ENCODE results near the gene STUB1. TPM values are rescaled to one million over a fixed set of nuclear protein-coding genes. Genes with fewer than 3 reads are reported as not detected.

Gene STUB1
- total RNA-seq, 1 experiment from 2014 or later: 111 TPM

DNA sequence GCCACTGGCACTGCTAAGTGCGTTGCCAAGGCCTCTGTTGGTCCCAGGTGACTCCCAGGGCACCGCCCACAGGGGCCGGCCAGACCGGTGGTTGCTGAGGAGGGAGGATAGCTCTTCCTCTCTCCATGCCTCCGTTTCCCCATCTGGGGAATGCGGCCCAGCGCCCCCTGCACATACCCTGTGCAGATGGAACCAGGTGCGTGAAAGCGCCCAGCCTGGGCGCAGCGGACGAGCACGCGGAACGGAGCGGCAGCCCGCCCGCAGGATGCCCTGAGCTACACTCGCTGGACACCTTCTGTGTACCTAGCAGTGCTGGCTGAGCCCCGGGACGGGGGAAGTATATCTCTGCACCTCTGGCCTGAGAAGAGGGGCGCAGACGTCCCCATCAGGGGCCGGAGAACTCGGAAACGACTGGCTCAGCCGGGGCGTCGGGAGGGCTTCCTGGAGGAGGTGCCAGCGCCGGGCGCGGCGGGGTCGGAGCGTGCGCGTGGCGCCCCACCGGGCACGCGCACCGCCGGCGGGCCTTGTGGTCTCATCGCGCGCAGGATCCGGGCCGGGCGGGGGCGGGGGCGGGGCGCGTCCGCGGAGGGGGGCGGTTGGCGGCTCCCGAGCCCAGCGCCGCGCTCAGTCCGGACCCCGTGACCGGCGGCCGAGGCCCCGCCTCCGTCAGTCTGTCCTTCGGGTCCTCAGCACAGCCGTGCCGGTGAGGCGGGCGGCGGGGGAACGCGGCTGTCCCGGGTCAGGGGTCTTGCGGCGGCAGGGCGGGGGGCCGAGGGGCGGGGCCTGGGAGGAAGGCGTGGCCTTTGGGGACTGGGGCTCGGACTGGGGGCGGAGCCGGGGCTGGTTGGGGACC lies 46.5 kb downstream of the STUB1 start, which contains the start of the genes CCDC78 and HAGHL:
CCDC78 (minus strand) TSS at position 6 of the 853 bp plus-strand sequence. CDS start 76 bp downstream, outside the sequence.
HAGHL (plus strand) TSS at position 669 of the 853 bp plus-strand sequence. CDS start 404 bp downstream, outside the sequence.
- intact Hi-C loops (cut with micrococcal nuclease): no loop called here
- H3K4me2 ChIP-seq (ENCODE audit: low read length): peak within 1 kb of the TSS; percentile 99
- H3K9me3 ChIP-seq (ENCODE audit: control insufficient read depth in 1 of 2, insufficient read depth in 1 of 2, low read depth in 1 of 2, low read length in 2 of 2): no peaks in the 10 kb centered on the region
- no peaks in the 10 kb centered on the region for H3K36me3 ChIP-seq (ENCODE audit: control insufficient read depth in 1 of 2, insufficient read depth in 2 of 2, low read length in 2 of 2)
- no peaks in the 10 kb centered on the region for H4K20me1 ChIP-seq (ENCODE audit: insufficient read depth)
- BruUV-seq (replicated peaks): TSS peak; percentile 19
- H3K4me3 ChIP-seq (replicated peaks in 1 of 2; ENCODE audit: low read depth in 1 of 2, low read length in 2 of 2): peak within 1 kb of the TSS; percentile 80 to 89
- H3K27me3 ChIP-seq (ENCODE audit: insufficient read depth, low read length): no peaks in the 10 kb centered on the region
- H3K27ac ChIP-seq (ENCODE audit: low read depth, low read length): peak within 1 kb of the TSS; percentile 96
- CTCF ChIA-PET: interaction anchor here (0.7 to 2.6 kb wide), 2 partner anchors 11 to 14 kb away, joined by 3 to 11 read pairs; no protein-coding TSS in a partner anchor
- TF ChIP-seq POLR2A (IDR thresholded peaks at IDR 0.05; ENCODE audit: borderline replicate concordance, extremely low read depth, insufficient read depth, insufficient read length): peak; percentile 47
- peak; percentile 60 for TF ChIP-seq POLR2AphosphoS5 (IDR thresholded peaks at IDR 0.05; ENCODE audit: low read depth, low read length)
- no peak for TF ChIP-seq SP1 (IDR thresholded peaks at IDR 0.05; ENCODE audit: low read depth)
- RAD21 ChIA-PET (ENCODE audit: low non-redundant PET in 1 of 2, low total read pairs in 2 of 2, uncharacterized antibody in 2 of 2, unreplicated experiment in 2 of 2): no interaction called here
- no peaks in the 10 kb centered on the region for H3K9me2 ChIP-seq (ENCODE audit: insufficient read depth)
- DNase-seq (ENCODE audit: low read depth, low spot score) (no peak), ATAC-seq (peak; percentile 48)
- peaks cover 7 to 46% of the 10 kb centered on the region in 2 experiments for H3K4me1 ChIP-seq (ENCODE audit: control insufficient read depth in 1 of 2, insufficient read depth in 2 of 2, low read length in 2 of 2)
- POLR2A ChIA-PET: interaction anchor here (0.6 to 3.5 kb wide), 3 partner anchors 11 to 34 kb away, joined by 3 to 20 read pairs (median 12); partner anchors contain the start of genes METRN and MSLN
- peaks cover 24% of the 10 kb centered on the region; the same call in 1 of the 2 replicates for H3K79me2 ChIP-seq (ENCODE audit: insufficient read depth, low read length)
- H3K9ac ChIP-seq (ENCODE audit: low read length): peak within 1 kb of the TSS; percentile 98
- no peak within 1 kb of the TSS for H2AFZ ChIP-seq (ENCODE audit: low read depth, low read length, poor library complexity, severe bottlenecking)

DNA sequence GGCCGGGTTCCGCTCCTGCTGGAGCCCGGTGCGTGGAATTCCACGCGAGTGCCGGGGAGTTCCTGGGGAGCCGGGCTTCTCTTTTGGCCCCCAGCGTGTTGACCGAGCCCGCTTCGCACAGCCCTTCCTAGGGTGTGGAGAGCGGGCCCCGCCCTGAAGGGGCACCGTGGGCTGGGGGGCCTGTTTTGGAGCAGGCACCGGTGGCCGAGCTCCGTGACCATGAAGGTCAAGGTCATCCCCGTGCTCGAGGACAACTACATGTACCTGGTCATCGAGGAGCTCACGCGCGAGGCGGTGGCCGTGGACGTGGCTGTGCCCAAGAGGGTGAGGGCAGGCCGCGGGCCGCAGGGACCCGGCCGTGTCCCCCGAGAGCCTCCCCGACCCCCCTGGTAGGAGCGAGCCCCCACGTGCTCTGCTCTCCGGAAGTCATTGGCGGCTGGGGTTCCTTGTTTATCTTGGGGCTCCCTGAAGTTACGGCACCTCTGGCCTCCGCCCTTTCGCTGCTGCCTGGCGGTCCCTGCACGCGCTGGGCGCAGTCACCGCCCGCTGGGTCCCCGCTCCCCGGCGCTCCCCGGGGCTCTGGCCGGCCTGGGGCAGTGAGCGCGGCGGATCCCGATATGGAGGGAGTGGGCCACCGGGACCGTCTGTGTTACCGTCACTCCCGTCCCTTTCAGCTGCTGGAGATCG lies 47.2 kb downstream of the STUB1 start:
- peak overlapping the region; percentile 80 to 89 for H3K4me3 ChIP-seq (replicated peaks in 1 of 2; ENCODE audit: low read depth in 1 of 2, low read length in 2 of 2)
- TSS peak; percentile 44 for BruUV-seq (replicated peaks)

More for the DNA sequence above, 47.2 kb downstream of the STUB1 start:
- Histone ChIP-seq H3K9me3 (ENCODE audit: control insufficient read depth in 1 of 2, insufficient read depth in 1 of 2, low read depth in 1 of 2, low read length in 2 of 2) (no peaks in the 10 kb centered on the region), H2AFZ (ENCODE audit: low read depth, low read length, poor library complexity, severe bottlenecking) (no peak overlapping the region), H3K79me2 (ENCODE audit: insufficient read depth, low read length) (peaks cover 19% of the 10 kb centered on the region; the same call in 1 of the 2 replicates), H3K9me2 (ENCODE audit: insufficient read depth) (no peaks in the 10 kb centered on the region), H3K27me3 (ENCODE audit: insufficient read depth, low read length) (no peaks in the 10 kb centered on the region), H3K27ac (ENCODE audit: low read depth, low read length) (peak overlapping the region; percentile 96), H3K36me3 (ENCODE audit: control insufficient read depth in 1 of 2, insufficient read depth in 2 of 2, low read length in 2 of 2) (no peaks in the 10 kb centered on the region), H3K9ac (ENCODE audit: low read length) (peak overlapping the region; percentile 98), H3K4me1 (ENCODE audit: control insufficient read depth in 1 of 2, insufficient read depth in 2 of 2, low read length in 2 of 2) (peaks cover 5 to 39% of the 10 kb centered on the region in 2 experiments; a peak in 3 of 4 replicates), H3K4me2 (ENCODE audit: low read length) (peak overlapping the region; percentile 99), H4K20me1 (ENCODE audit: insufficient read depth) (no peaks in the 10 kb centered on the region)
- CTCF ChIA-PET: interaction anchor here (0.9 to 3.0 kb wide), 7 partner anchors 8 to 22 kb away, joined by 3 to 20 read pairs (median 9); partner anchors contain the start of genes CIAO3 and METRN
- ATAC-seq (peak; percentile 4), DNase-seq (ENCODE audit: low read depth, low spot score) (no peak)
- POLR2A ChIA-PET: interaction anchor here (0.8 to 3.5 kb wide), 6 partner anchors 8 to 317 kb away, joined by 3 to 12 read pairs (median 4); partner anchors contain the start of genes CIAO3, METRN and MSLN
- intact Hi-C loops (cut with micrococcal nuclease): no loop called here
- RAD21 ChIA-PET (ENCODE audit: low non-redundant PET in 1 of 2, low total read pairs in 2 of 2, uncharacterized antibody in 2 of 2, unreplicated experiment in 2 of 2): interaction anchor here in 1 of 2 experiments (0.9 kb wide), 1 partner anchor 11 kb away, joined by 3 read pairs; no protein-coding TSS in a partner anchor
- TF ChIP-seq RAD21 (IDR thresholded peaks at IDR 0.05; ENCODE audit: low read depth): no peak
- peak; percentile 50 for TF ChIP-seq POLR2A (IDR thresholded peaks at IDR 0.05; ENCODE audit: borderline replicate concordance, extremely low read depth, insufficient read depth, insufficient read length)
- no peak for TF ChIP-seq TCF7L2 (IDR thresholded peaks at IDR 0.05; ENCODE audit: borderline replicate concordance, extremely low read depth, insufficient read depth, insufficient read length)
- peak; percentile 71; the same call in 1 of the 2 replicates for TF ChIP-seq ZFX (IDR thresholded peaks at IDR 0.05)
- TF ChIP-seq, protein P1, sequence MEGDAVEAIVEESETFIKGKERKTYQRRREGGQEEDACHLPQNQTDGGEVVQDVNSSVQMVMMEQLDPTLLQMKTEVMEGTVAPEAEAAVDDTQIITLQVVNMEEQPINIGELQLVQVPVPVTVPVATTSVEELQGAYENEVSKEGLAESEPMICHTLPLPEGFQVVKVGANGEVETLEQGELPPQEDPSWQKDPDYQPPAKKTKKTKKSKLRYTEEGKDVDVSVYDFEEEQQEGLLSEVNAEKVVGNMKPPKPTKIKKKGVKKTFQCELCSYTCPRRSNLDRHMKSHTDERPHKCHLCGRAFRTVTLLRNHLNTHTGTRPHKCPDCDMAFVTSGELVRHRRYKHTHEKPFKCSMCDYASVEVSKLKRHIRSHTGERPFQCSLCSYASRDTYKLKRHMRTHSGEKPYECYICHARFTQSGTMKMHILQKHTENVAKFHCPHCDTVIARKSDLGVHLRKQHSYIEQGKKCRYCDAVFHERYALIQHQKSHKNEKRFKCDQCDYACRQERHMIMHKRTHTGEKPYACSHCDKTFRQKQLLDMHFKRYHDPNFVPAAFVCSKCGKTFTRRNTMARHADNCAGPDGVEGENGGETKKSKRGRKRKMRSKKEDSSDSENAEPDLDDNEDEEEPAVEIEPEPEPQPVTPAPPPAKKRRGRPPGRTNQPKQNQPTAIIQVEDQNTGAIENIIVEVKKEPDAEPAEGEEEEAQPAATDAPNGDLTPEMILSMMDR (IDR thresholded peaks at IDR 0.05 in 2 of 3, conservative IDR thresholded peaks at IDR 0.05 in 1 of 3; ENCODE audit: borderline replicate concordance in 1 of 3, insufficient read depth in 1 of 3, low read depth in 2 of 3, low read length in 2 of 3): no peak
- TF ChIP-seq POLR2AphosphoS5 (IDR thresholded peaks at IDR 0.05; ENCODE audit: low read depth, low read length): peak; percentile 47; the same call in 1 of the 2 replicates
